HG03064 (cell line): ENCODE results near the gene ZCWPW1.
A peak's percentile ranks its signal among the peaks of the same experiment; 100 is the strongest.
"Not testable (repeated sequence)": the region's sequence is repeated elsewhere in the genome, so short reads cannot be mapped to it uniquely, and the experiment has no call there.

Experiments
- ATAC-seq: cut with Tn5 transposase; IDR thresholded peaks from one replicate; pipeline ENCODE4 v1.9.1; 2021; ENCODE audit warnings: low read depth; ENCODE audit not compliant: unreplicated experiment

ZCWPW1 gene

GRCh38 chr7:100407285-100408180 is 21.0 kb downstream of the ZCWPW1 start:
- ATAC-seq: no peak

- ATAC-seq: no peak
Measured at GRCh38 chr7:100406767-100407166, 21.7 kb downstream of the ZCWPW1 start.

GRCh38 chr7:100402241-100402640 is 26.3 kb downstream of the ZCWPW1 start:
- ATAC-seq: no peak

- no peak for ATAC-seq
Measured at GRCh38 chr7:100401811-100402210, 26.7 kb downstream of the ZCWPW1 start.

GRCh38 chr7:100400656-100401055 is 27.8 kb downstream of the ZCWPW1 start:
- ATAC-seq: no peak

GRCh38 chr7:100400041-100400440 is 28.5 kb downstream of the ZCWPW1 start:
- ATAC-seq: no peak

GRCh38 chr7:100398239-100398638 is 30.3 kb downstream of the ZCWPW1 start:
- no peak for ATAC-seq

GRCh38 chr7:100397315-100398081 is 31.0 kb downstream of the ZCWPW1 start:
- ATAC-seq: no peak

GRCh38 chr7:100396421-100396982 is 32.0 kb downstream of the ZCWPW1 start:
- peak; percentile 89 for ATAC-seq

GRCh38 chr7:100394077-100394476 is 34.4 kb downstream of the ZCWPW1 start:
- no peak for ATAC-seq

- no peak for ATAC-seq
Measured at GRCh38 chr7:100393233-100393905, 35.1 kb downstream of the ZCWPW1 start.

- ATAC-seq: no peak
Measured at GRCh38 chr7:100390286-100391009, 38.1 kb downstream of the ZCWPW1 start.

GRCh38 chr7:100389437-100390088 is 38.9 kb downstream of the ZCWPW1 start:
- ATAC-seq: no peak

- ATAC-seq: no peak
Measured at GRCh38 chr7:100387695-100388094, 40.8 kb downstream of the ZCWPW1 start.

GRCh38 chr7:100386940-100387339 is 41.6 kb downstream of the ZCWPW1 start:
- ATAC-seq: no peak

GRCh38 chr7:100384628-100385294 is 43.7 kb downstream of the ZCWPW1 start:
- no peak for ATAC-seq

- ATAC-seq: not testable (repeated sequence)
Measured at GRCh38 chr7:100382234-100382853, 46.2 kb downstream of the ZCWPW1 start.

GRCh38 chr7:100381531-100382233 is 46.8 kb downstream of the ZCWPW1 start:
- ATAC-seq: not testable (repeated sequence)
